GM12874 (cell line): ENCODE results near the gene MCF2L.

Experiments used
- CTCF ChIP-seq: IDR thresholded peaks from 2 replicates; pipeline ENCODE4 v1.5.1; 2011; ENCODE audit warnings: low read depth, mild to moderate bottlenecking, control low read depth, low read length, moderate library complexity; ENCODE audit not compliant: insufficient read depth

Gene MCF2L

GRCh38 chr13:113106711-113107351 lies 137.8 kb downstream of the MCF2L start:
- TF ChIP-seq CTCF: no peak

GRCh38 chr13:113109151-113110047 lies 140.4 kb downstream of the MCF2L start:
- TF ChIP-seq CTCF: no peak

- TF ChIP-seq CTCF: no peak
These were observed 141.2 kb downstream of the MCF2L start for GRCh38 chr13:113110048-113110851.

- TF ChIP-seq CTCF: no peak
These were observed 141.9 kb downstream of the MCF2L start for GRCh38 chr13:113110852-113111315.

- TF ChIP-seq CTCF: no peak
These were observed 144.2 kb downstream of the MCF2L start for GRCh38 chr13:113112893-113113845.

GRCh38 chr13:113113846-113114271 lies 144.8 kb downstream of the MCF2L start:
- no peak for TF ChIP-seq CTCF
